Endothelial cell (in vitro differentiated cells): Measurements from ENCODE around the gene ASTE1. TPM values are rescaled to one million over a fixed set of nuclear protein-coding genes. Genes with fewer than 3 reads are reported as not detected.
"Not testable (repeated sequence)": the region's sequence is repeated elsewhere in the genome, so short reads cannot be mapped to it uniquely, and the experiment has no call there.

Source experiments
- DNase-seq: peaks from one replicate; pipeline ENCODE4 v3.0.0; 2021; ENCODE audit warnings: low spot score
- H3K27ac Mint-ChIP-seq: one replicate; pipeline ENCODE4 v1.8.0; 2021; ENCODE audit warnings: mixed read lengths, inconsistent platforms; ENCODE audit not compliant: unreplicated experiment
- H3K27me3 Mint-ChIP-seq: one replicate; pipeline ENCODE4 v1.8.0; 2021; ENCODE audit warnings: mild to moderate bottlenecking, moderate library complexity, mixed read lengths, inconsistent platforms; ENCODE audit not compliant: unreplicated experiment
- H3K36me3 Mint-ChIP-seq: one replicate; pipeline ENCODE4 v1.8.0; 2021; ENCODE audit warnings: mild to moderate bottlenecking, low read depth, mixed read lengths, inconsistent platforms; ENCODE audit not compliant: unreplicated experiment
- H3K4me1 Mint-ChIP-seq: one replicate; pipeline ENCODE4 v1.8.0; 2021; ENCODE audit warnings: mild to moderate bottlenecking, mixed read lengths, inconsistent platforms; ENCODE audit not compliant: unreplicated experiment
- H3K4me3 Mint-ChIP-seq: one replicate; pipeline ENCODE4 v1.8.0; 2021; ENCODE audit warnings: mild to moderate bottlenecking, mixed read lengths, inconsistent platforms; ENCODE audit not compliant: unreplicated experiment
- H3K9me3 Mint-ChIP-seq: one replicate; pipeline ENCODE4 v1.8.0; 2021; ENCODE audit warnings: mixed read lengths, inconsistent platforms; ENCODE audit not compliant: unreplicated experiment
- CTCF ChIP-seq: fragments of 200-600 bp; sonication (generic); IDR thresholded peaks from one replicate; pipeline ENCODE4 v1.5.0; 2021; ENCODE audit warnings: antibody characterized with exemption; ENCODE audit not compliant: unreplicated experiment
- total RNA-seq: library from RNA; stranded (reverse); fragmentation: NEBNext Ultra II Directional; extraction: Animal tissue kit (Norgen Biotek cat#: 25700); gene quantifications from one replicate; pipeline ENCODE4 v1.2.1, GENCODE V29; 2021; ENCODE audit not compliant: unreplicated experiment

Gene ASTE1
- total RNA-seq, 1 donor from 2014 or later = 5.5 TPM

GRCh38 chr3:131067983-131068382 lies 41.4 kb upstream of the ASTE1 start:
- no peak for TF ChIP-seq CTCF
- no peaks in the 10 kb centered on the region for H3K9me3 Mint-ChIP-seq

GRCh38 chr3:131053043-131053859 lies 26.6 kb upstream of the ASTE1 start:
- no peak overlapping the region for H3K27ac Mint-ChIP-seq
- peaks cover 4% of the 10 kb centered on the region for H3K4me1 Mint-ChIP-seq
- no peak overlapping the region for H3K4me3 Mint-ChIP-seq
- H3K36me3 Mint-ChIP-seq = no peaks in the 10 kb centered on the region
- H3K27me3 Mint-ChIP-seq = no peaks in the 10 kb centered on the region
- no peak for DNase-seq
- no peak for TF ChIP-seq CTCF
- H3K9me3 Mint-ChIP-seq = no peaks in the 10 kb centered on the region

More at GRCh38 chr3:131067983-131068382, 41.4 kb upstream of the ASTE1 start:
- Mint-ChIP-seq H3K4me1 (peaks cover 8% of the 10 kb centered on the region), H3K4me3 (no peak overlapping the region), H3K27ac (no peak overlapping the region), H3K36me3 (no peaks in the 10 kb centered on the region), H3K27me3 (no peaks in the 10 kb centered on the region)
- no peak for DNase-seq

GRCh38 chr3:131050001-131050400 lies 23.4 kb upstream of the ASTE1 start:
- H3K36me3 Mint-ChIP-seq = peaks cover 9% of the 10 kb centered on the region
- H3K9me3 Mint-ChIP-seq = no peaks in the 10 kb centered on the region
- no peak for TF ChIP-seq CTCF
- H3K4me3 Mint-ChIP-seq = no peak overlapping the region
- peaks cover 9% of the 10 kb centered on the region for H3K4me1 Mint-ChIP-seq
- H3K27ac Mint-ChIP-seq = no peak overlapping the region
- H3K27me3 Mint-ChIP-seq = no peaks in the 10 kb centered on the region
- DNase-seq = no peak

GRCh38 chr3:131048030-131048429 lies 21.4 kb upstream of the ASTE1 start:
- Mint-ChIP-seq H3K27me3 (no peaks in the 10 kb centered on the region), H3K4me3 (no peak overlapping the region), H3K27ac (no peak overlapping the region), H3K9me3 (no peaks in the 10 kb centered on the region), H3K36me3 (peaks cover 19% of the 10 kb centered on the region), H3K4me1 (peaks cover 9% of the 10 kb centered on the region)
- no peak for DNase-seq
- no peak for TF ChIP-seq CTCF

GRCh38 chr3:131047582-131047981 lies 21.0 kb upstream of the ASTE1 start:
- TF ChIP-seq CTCF = no peak
- no peak overlapping the region for H3K27ac Mint-ChIP-seq
- H3K4me1 Mint-ChIP-seq = peaks cover 9% of the 10 kb centered on the region
- H3K36me3 Mint-ChIP-seq = peaks cover 19% of the 10 kb centered on the region
- no peaks in the 10 kb centered on the region for H3K27me3 Mint-ChIP-seq
- H3K9me3 Mint-ChIP-seq = no peaks in the 10 kb centered on the region
- H3K4me3 Mint-ChIP-seq = no peak overlapping the region
- DNase-seq = no peak

GRCh38 chr3:131042271-131042985 lies 15.8 kb upstream of the ASTE1 start:
- H3K27me3 Mint-ChIP-seq, DNase-seq, H3K27ac Mint-ChIP-seq, H3K9me3 Mint-ChIP-seq, H3K4me3 Mint-ChIP-seq: not testable (repeated sequence)
- Mint-ChIP-seq H3K4me1 (peaks cover 16% of the 10 kb centered on the region), H3K36me3 (peaks cover 23% of the 10 kb centered on the region)
